Trophoblast cell (in vitro differentiated cells and primary cell): Measurements from ENCODE around the gene YKT6.
"Not testable (repeated sequence)": the region's sequence is repeated elsewhere in the genome, so short reads cannot be mapped to it uniquely, and the experiment has no call there.

Source experiments
- DNase-seq, 2 donors: peaks; one replicate each; pipeline ENCODE4 v3.0.0-alpha.2; 2016
- H2AFZ ChIP-seq: 2 replicates; pipeline ENCODE4 v1.6.1; 2013; ENCODE audit warnings: low read length, moderate library complexity, mild to moderate bottlenecking; ENCODE audit not compliant: insufficient read depth, poor library complexity
- H2AK5ac ChIP-seq: 2 replicates; pipeline ENCODE4 v1.6.1; 2013; ENCODE audit warnings: mild to moderate bottlenecking, low read length
- H2BK120ac ChIP-seq: 2 replicates; pipeline ENCODE4 v1.6.1; 2013; ENCODE audit warnings: low read length, mild to moderate bottlenecking, moderate library complexity; ENCODE audit not compliant: insufficient read depth, poor library complexity
- H2BK12ac ChIP-seq: 2 replicates; pipeline ENCODE4 v1.6.1; 2013; ENCODE audit warnings: mild to moderate bottlenecking, low read length, moderate library complexity
- H2BK5ac ChIP-seq: 2 replicates; pipeline ENCODE4 v1.6.1; 2013; ENCODE audit warnings: low read length, low read depth, moderate library complexity, mild to moderate bottlenecking; ENCODE audit not compliant: poor library complexity
- H3K14ac ChIP-seq: 2 replicates; pipeline ENCODE4 v1.6.1; 2013; ENCODE audit warnings: mild to moderate bottlenecking, low read length
- H3K18ac ChIP-seq: 2 replicates; pipeline ENCODE4 v1.6.1; 2013; ENCODE audit warnings: mild to moderate bottlenecking, low read length
- H3K23ac ChIP-seq: 2 replicates; pipeline ENCODE4 v1.6.1; 2013; ENCODE audit warnings: low read length
- H3K27ac ChIP-seq: 2 replicates; pipeline ENCODE4 v1.5.1; 2013; ENCODE audit warnings: low read depth, mild to moderate bottlenecking, inconsistent platforms, low read length, moderate library complexity
- H3K27me3 ChIP-seq: 2 replicates; pipeline ENCODE4 v1.6.1; 2013; ENCODE audit warnings: inconsistent platforms, mild to moderate bottlenecking, low read length, moderate library complexity; ENCODE audit not compliant: insufficient read depth
- H3K36me3 ChIP-seq, 2 experiments: 1 replicate in 1 of 2; 2 replicates in 1 of 2; pipeline ENCODE4 v1.6.1; 2013; ENCODE audit warnings: low read length in 2 of 2, mild to moderate bottlenecking in 2 of 2, moderate library complexity in 1 of 2; ENCODE audit not compliant: insufficient read depth in 2 of 2, control insufficient read depth in 1 of 2
- H3K4ac ChIP-seq: 2 replicates; pipeline ENCODE4 v1.6.1; 2013; ENCODE audit warnings: low read depth, mild to moderate bottlenecking, low read length, moderate library complexity
- H3K4me1 ChIP-seq, 2 experiments: 1 replicate in 1 of 2; 2 replicates in 1 of 2; pipeline ENCODE4 v1.6.1; 2013; ENCODE audit warnings: low read length in 2 of 2, mild to moderate bottlenecking in 2 of 2, moderate library complexity in 1 of 2; ENCODE audit not compliant: insufficient read depth in 2 of 2, control insufficient read depth in 1 of 2
- H3K4me2 ChIP-seq: 2 replicates; pipeline ENCODE4 v1.6.1; 2013; ENCODE audit warnings: inconsistent platforms, mild to moderate bottlenecking, low read length, moderate library complexity
- H3K4me3 ChIP-seq: 2 replicates; pipeline ENCODE4 v1.5.1; 2013; ENCODE audit warnings: mild to moderate bottlenecking, low read depth, low read length, inconsistent platforms
- H3K79me1 ChIP-seq: one replicate; pipeline ENCODE4 v1.6.1; 2013; ENCODE audit warnings: low read length
- H3K79me2 ChIP-seq: 2 replicates; pipeline ENCODE4 v1.6.1; 2013; ENCODE audit warnings: low read length, mild to moderate bottlenecking; ENCODE audit not compliant: control insufficient read depth, insufficient read depth, poor library complexity
- H3K9ac ChIP-seq: 2 replicates; pipeline ENCODE4 v1.6.1; 2013; ENCODE audit warnings: mild to moderate bottlenecking, low read length
- H3K9me3 ChIP-seq: 2 replicates; pipeline ENCODE4 v1.6.1; 2013; ENCODE audit warnings: low read depth, mild to moderate bottlenecking, control low read depth, inconsistent platforms, low read length; ENCODE audit not compliant: insufficient read depth
- H4K12ac ChIP-seq: 2 replicates; pipeline ENCODE4 v1.6.1; 2013; ENCODE audit warnings: low read depth, mild to moderate bottlenecking, low read length, moderate library complexity
- H4K8ac ChIP-seq: 2 replicates; pipeline ENCODE4 v1.6.1; 2013; ENCODE audit warnings: low read depth, mild to moderate bottlenecking, low read length, moderate library complexity
- H4K91ac ChIP-seq: one replicate; pipeline ENCODE4 v1.6.1; 2013; ENCODE audit warnings: low read depth, mild to moderate bottlenecking, low read length, moderate library complexity
- whole genome bisulfite sequencing: extraction: QIAGEN DNeasy Blood & Tissue Kit; methylation state at CpG from one replicate; pipeline ENCODE4 v1.1.7; 2013; ENCODE audit warnings: missing lambda C conversion rate; ENCODE audit not compliant: insufficient read length, insufficient coverage; ENCODE audit errors: extremely low coverage; 5-methylcytosine and 5-hydroxymethylcytosine counted together

Gene YKT6

GRCh38 chr7:44174694-44174948, 26.2 kb upstream of the YKT6 start:
- H3K4me2 ChIP-seq, H3K79me1 ChIP-seq, H3K27ac ChIP-seq, H3K36me3 ChIP-seq, H2AFZ ChIP-seq, H4K12ac ChIP-seq, H2AK5ac ChIP-seq, H3K9me3 ChIP-seq, H4K91ac ChIP-seq, H2BK120ac ChIP-seq, H3K4ac ChIP-seq, H3K27me3 ChIP-seq, H2BK12ac ChIP-seq, DNase-seq, H3K14ac ChIP-seq, H2BK5ac ChIP-seq, H3K18ac ChIP-seq, H3K9ac ChIP-seq, H3K79me2 ChIP-seq, H3K4me1 ChIP-seq, H3K23ac ChIP-seq, H4K8ac ChIP-seq, H3K4me3 ChIP-seq: not testable (repeated sequence)
- WGBS, result no CpG with 5 or more reads among the region's 1 CpG

- Histone ChIP-seq H3K9me3 (peaks cover 5% of the 10 kb centered on the region), H3K4ac (no peak overlapping the region), H3K4me3 (no peak overlapping the region), H3K18ac (no peak overlapping the region), H3K23ac (no peak overlapping the region), H3K79me1 (no peaks in the 10 kb centered on the region), H4K91ac (no peak overlapping the region), H2AK5ac (no peak overlapping the region), H3K4me2 (no peak overlapping the region), H4K8ac (no peak overlapping the region), H3K14ac (no peak overlapping the region), H3K79me2 (no peaks in the 10 kb centered on the region), H3K36me3 (no peaks in the 10 kb centered on the region), H2BK120ac (no peak overlapping the region), H2AFZ (no peak overlapping the region), H4K12ac (no peak overlapping the region), H2BK12ac (no peak overlapping the region), H3K27ac (no peak overlapping the region), H3K9ac (no peak overlapping the region), H3K27me3 (peaks cover 2% of the 10 kb centered on the region), H2BK5ac (no peak overlapping the region), H3K4me1 (no peaks in the 10 kb centered on the region)
- no CpG with 5 or more reads among the region's 3 CpGs for WGBS
- DNase-seq, result no peak
Measured at GRCh38 chr7:44175730-44176129, 25.0 kb upstream of the YKT6 start.

GRCh38 chr7:44176486-44176885, 24.3 kb upstream of the YKT6 start:
- H4K8ac ChIP-seq, result no peak overlapping the region
- H3K9me3 ChIP-seq, result peaks cover 5% of the 10 kb centered on the region
- no peak overlapping the region for H3K14ac ChIP-seq
- H3K79me2 ChIP-seq, result no peaks in the 10 kb centered on the region
- no peak overlapping the region for H3K4me3 ChIP-seq
- H2AK5ac ChIP-seq, result no peak overlapping the region
- no peak overlapping the region for H3K27ac ChIP-seq
- no peak overlapping the region for H3K4ac ChIP-seq
- peaks cover 2% of the 10 kb centered on the region for H3K27me3 ChIP-seq
- H2BK5ac ChIP-seq, result no peak overlapping the region
- H3K23ac ChIP-seq, result no peak overlapping the region
- no peaks in the 10 kb centered on the region for H3K36me3 ChIP-seq
- H3K4me1 ChIP-seq, result no peaks in the 10 kb centered on the region
- H3K9ac ChIP-seq, result no peak overlapping the region
- H3K18ac ChIP-seq, result no peak overlapping the region
- DNase-seq, result no peak
- H2AFZ ChIP-seq, result no peak overlapping the region
- no peak overlapping the region for H4K91ac ChIP-seq
- H3K4me2 ChIP-seq, result no peak overlapping the region
- no peak overlapping the region for H4K12ac ChIP-seq
- H3K79me1 ChIP-seq, result no peaks in the 10 kb centered on the region
- no peak overlapping the region for H2BK120ac ChIP-seq
- no peak overlapping the region for H2BK12ac ChIP-seq
- no CpG with 5 or more reads among the region's 7 CpGs for WGBS

DNA sequence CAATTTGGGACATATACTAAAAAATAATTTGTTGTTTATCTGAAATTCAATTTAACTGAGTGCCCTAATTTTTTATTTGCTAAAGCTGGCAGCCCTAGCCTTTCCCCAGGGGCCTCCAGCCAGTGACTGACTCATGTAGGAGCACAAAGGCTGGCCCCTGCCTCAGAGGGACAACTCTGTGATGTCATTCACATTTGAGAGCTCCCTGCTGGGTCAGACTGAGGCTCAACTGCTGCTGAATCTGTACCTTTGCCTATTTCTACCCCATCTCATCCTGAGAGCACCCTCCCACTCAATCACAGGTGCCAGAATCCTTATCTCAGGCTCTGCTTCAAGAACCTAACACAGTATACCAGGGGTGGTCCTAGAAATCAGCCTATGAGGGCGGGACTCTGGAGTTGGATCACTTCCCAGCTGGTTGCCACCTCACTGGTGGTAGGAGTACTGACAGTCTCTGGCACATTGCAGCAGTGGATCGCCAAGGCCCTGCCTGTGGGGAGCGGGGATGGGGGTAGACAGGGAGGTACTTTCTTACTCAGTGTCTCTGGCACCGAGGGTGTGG, 23.1 kb upstream of the YKT6 start:
- Histone ChIP-seq H3K14ac (no peak overlapping the region), H3K4ac (no peak overlapping the region), H3K9me3 (peaks cover 4% of the 10 kb centered on the region), H3K4me3 (no peak overlapping the region), H4K8ac (no peak overlapping the region), H3K36me3 (no peaks in the 10 kb centered on the region), H3K79me2 (no peaks in the 10 kb centered on the region), H3K27ac (no peak overlapping the region), H3K4me2 (no peak overlapping the region), H4K12ac (no peak overlapping the region), H2BK120ac (no peak overlapping the region), H3K79me1 (no peaks in the 10 kb centered on the region), H3K23ac (no peak overlapping the region), H2AK5ac (no peak overlapping the region), H3K18ac (no peak overlapping the region), H3K9ac (no peak overlapping the region), H3K4me1 (no peaks in the 10 kb centered on the region), H2BK5ac (no peak overlapping the region), H4K91ac (no peak overlapping the region), H2AFZ (no peak overlapping the region), H3K27me3 (peaks cover 2% of the 10 kb centered on the region), H2BK12ac (no peak overlapping the region)
- no CpG with 5 or more reads among the region's 4 CpGs for WGBS
- DNase-seq, result peak in 1 of 2 donors; percentile 39
